HepG2 (cell line): ENCODE measurements around the gene GPC3. TPM values are rescaled to one million over a fixed set of nuclear protein-coding genes. Genes with fewer than 3 reads are reported as not detected.
A peak's percentile ranks its signal among the peaks of the same experiment; 100 is the strongest.

Source experiments
- ATAC-seq: fragments of 200-7000 bp; cut with Tn5 transposase; 3 replicates; pipeline ENCODE4 v1.9.1; 2020; ENCODE audit warnings: mild to moderate bottlenecking, moderate library complexity
- BruUV-seq: library from RNA; stranded (reverse); fragments of 400-500 nt; replicated peaks from 2 replicates; lab custom pipeline; 2021; lab: Mats Ljungman, UMichigan
- CTCF ChIA-PET: fragments of 300-600 bp; formaldehyde crosslinking; extraction: SDS; loops from one replicate; lab custom pipeline; 2021; ENCODE audit warnings: low total read pairs, inconsistent platforms, low intra/inter-chr PET ratio; lab: Yijun Ruan, JAX
- POLR2A ChIA-PET: fragments of 350-600 bp; sonication (Branson Sonifier 250); formaldehyde crosslinking; loops from one replicate; lab custom pipeline; 2020; ENCODE audit warnings: antibody characterized with exemption, inconsistent platforms; lab: Yijun Ruan, JAX
- DNase-seq: peaks from one replicate; pipeline ENCODE4 v3.0.0-alpha.2; 2015; ENCODE audit warnings: low spot score
- FAIRE-seq: peaks from 3 replicates; lab custom pipeline; 2011; peaks lifted over from hg19 to GRCh38; lab: Jason Lieb, UNC
- H2AFZ ChIP-seq: one replicate; pipeline ENCODE4 v1.6.1; 2011; ENCODE audit warnings: low read length, inconsistent platforms
- H3K27ac ChIP-seq: fragments of 300-600 bp; 3 replicates; pipeline ENCODE4 v1.8.0; 2011; ENCODE audit warnings: mixed run types, mild to moderate bottlenecking, mixed read lengths, low read length, inconsistent platforms; ENCODE audit not compliant: insufficient read depth; ENCODE audit errors: extremely low read length
- H3K27me3 ChIP-seq, 2 experiments: fragments of 200-600 bp in 1 of 2; 2 replicates in 1 of 2; 3 replicates in 1 of 2; pipeline versions ENCODE4 v1.6.0 to v1.8.0; 2011; ENCODE audit warnings: low read length in 2 of 2, mild to moderate bottlenecking in 2 of 2, moderate library complexity in 2 of 2, inconsistent platforms in 1 of 2; ENCODE audit not compliant: insufficient read depth in 2 of 2, control insufficient read depth in 1 of 2
- H3K36me3 ChIP-seq, 2 experiments: fragments of 200-600 bp in 1 of 2; replicated peaks in 1 of 2; 2 replicates in 1 of 2; 3 replicates in 1 of 2; pipeline versions ENCODE4 v1.5.1 to v1.8.0; 2011; ENCODE audit warnings: low read length in 2 of 2, inconsistent platforms in 1 of 2; ENCODE audit not compliant: insufficient read depth in 2 of 2, control insufficient read depth in 1 of 2
- H3K4me1 ChIP-seq: 2 replicates; pipeline ENCODE4 v1.5.1; 2012; ENCODE audit warnings: low read length, inconsistent platforms; ENCODE audit not compliant: insufficient read depth
- H3K4me2 ChIP-seq: 2 replicates; pipeline ENCODE4 v1.6.0; 2011; ENCODE audit warnings: low read depth, low read length, inconsistent platforms
- H3K4me3 ChIP-seq, 3 experiments: fragments of 200-600 bp in 1 of 3; sonication (generic), shearing (Covaris generic) in 1 of 3; replicated peaks in 1 of 3; 2 replicates each; pipeline ENCODE4 v1.5.1; 2011 to 2016; ENCODE audit warnings: low read length in 3 of 3, inconsistent platforms in 2 of 3, low read depth in 2 of 3, mild to moderate bottlenecking in 2 of 3, control low read depth in 1 of 3, mixed read lengths in 1 of 3; ENCODE audit not compliant: insufficient read depth in 1 of 3
- H3K79me2 ChIP-seq: one replicate; pipeline ENCODE4 v1.6.1; 2011; ENCODE audit warnings: low read length, inconsistent platforms; ENCODE audit not compliant: insufficient read depth
- H3K9ac ChIP-seq: 2 replicates; pipeline ENCODE4 v1.6.0; 2011; ENCODE audit warnings: mild to moderate bottlenecking, low read depth, low read length, inconsistent platforms; ENCODE audit not compliant: insufficient read depth
- H3K9me3 ChIP-seq: 2 replicates; pipeline ENCODE4 v1.5.1; 2012; ENCODE audit warnings: mild to moderate bottlenecking, low read length
- H4K20me1 ChIP-seq: 2 replicates; pipeline ENCODE4 v1.6.0; 2011; ENCODE audit warnings: inconsistent platforms, mild to moderate bottlenecking, low read length, moderate library complexity; ENCODE audit not compliant: insufficient read depth
- KDM1A ChIP-seq: IDR thresholded peaks from 2 replicates; pipeline ENCODE4 v1.6.1; 2016; ENCODE audit warnings: missing compliant biosample characterization
- MBNL3 ChIP-seq: fragments of 250-450 bp; sonication (Bioruptor Pico); conservative IDR thresholded peaks from 2 replicates; pipeline ENCODE4 v1.8.0; 2022; ENCODE audit warnings: mild to moderate bottlenecking, inconsistent platforms
- ZNF510 ChIP-seq: sonication (generic); formaldehyde crosslinking; IDR thresholded peaks from 2 replicates; pipeline ENCODE4 v1.4.0; 2020; ENCODE audit warnings: low read depth, mild to moderate bottlenecking, missing genetic modification reagents
- ZNF562 ChIP-seq: sonication (generic); formaldehyde crosslinking; IDR thresholded peaks from 2 replicates; pipeline ENCODE4 v1.8.0; 2022; ENCODE audit warnings: missing genetic modification reagents, borderline replicate concordance
- WGBS: methylation state at CpG from one replicate; pipeline ENCODE4 v1.1.6; 2017; ENCODE audit warnings: low lambda C conversion rate; 5-methylcytosine and 5-hydroxymethylcytosine counted together
- in situ Hi-C: cut with HindIII; loops from 2 replicates; pipeline ENCODE4 v1.10.0; 2017; ENCODE audit warnings: low pct_unique_long_range_greater_than_20kb; ENCODE audit not compliant: extremely low pct_ligation_motif_present
- intact Hi-C: fragments of 100-400 bp; cut with micrococcal nuclease; formaldehyde crosslinking; loops from one replicate; pipeline ENCODE4 v1.10.0; 2022; ENCODE audit not compliant: unreplicated experiment
- polyA plus RNA-seq, 8 experiments: library from polyadenylated mRNA; depleted of rRNA in 3 of 8; stranded (reverse) in 7 of 8; unstranded in 1 of 8; fragments of >200 nt; fragmentation: Illumina TruSeq in 4 of 8; extraction: Trizol in 4 of 8; gene quantifications; 2 replicates each; pipeline versions ENCODE4 v1.2.1 to v1.2.3, GENCODE V29; 2011 to 2016; ENCODE audit warnings: low read depth in 4 of 8, missing spikeins in 1 of 8, mixed read lengths in 1 of 8; ENCODE audit not compliant: insufficient read depth in 1 of 8
- total RNA-seq, 5 experiments: library from RNA; depleted of rRNA; stranded (reverse); fragments of >200 nt; fragmentation: Illumina TruSeq; extraction: Trizol; gene quantifications; 2 replicates each; pipeline ENCODE4 v1.2.3, GENCODE V29; 2016; ENCODE audit warnings: low read depth in 1 of 5

Gene GPC3
- total and polyA plus RNA-seq, 2 of the 13 experiments (the other 11 are each of a cell fraction or from before 2014, with no cell fraction given): 1,799 to 3,263 TPM

- peaks cover 89% of the 10 kb centered on the region for H4K20me1 ChIP-seq
- no peaks in the 10 kb centered on the region for H3K27me3 ChIP-seq
- no peak overlapping the region for H3K4me2 ChIP-seq
- no peak overlapping the region for H3K27ac ChIP-seq
- no TSS peak for BruUV-seq
- 100% methylated on average over 3 of the region's 3 CpGs for WGBS
- H3K9me3 ChIP-seq: no peaks in the 10 kb centered on the region
- H3K4me3 ChIP-seq: no peak overlapping the region
- H3K79me2 ChIP-seq: peaks cover 73% of the 10 kb centered on the region
- H3K36me3 ChIP-seq: peaks cover 1 to 21% of the 10 kb centered on the region in 2 experiments; a peak in 3 of 5 replicates
- DNase-seq: no peak
- in situ Hi-C loops (no loop called here), intact Hi-C loops (no loop called here)
- peak; percentile 13; the same call in 2 of the 3 replicates for ATAC-seq
- ChIA-PET CTCF (no interaction called here), POLR2A (no interaction called here)
- peaks cover 22% of the 10 kb centered on the region for H3K4me1 ChIP-seq
- no peak overlapping the region for H3K9ac ChIP-seq
- TF ChIP-seq MBNL3 (CRISPR knock-in tag): no peak
- TF ChIP-seq ZNF510: no peak
- FAIRE-seq: no peak
- H2AFZ ChIP-seq: no peak overlapping the region
Measured at GRCh38 chrX:133836561-133836960, 148.8 kb downstream of the GPC3 start.

DNA sequence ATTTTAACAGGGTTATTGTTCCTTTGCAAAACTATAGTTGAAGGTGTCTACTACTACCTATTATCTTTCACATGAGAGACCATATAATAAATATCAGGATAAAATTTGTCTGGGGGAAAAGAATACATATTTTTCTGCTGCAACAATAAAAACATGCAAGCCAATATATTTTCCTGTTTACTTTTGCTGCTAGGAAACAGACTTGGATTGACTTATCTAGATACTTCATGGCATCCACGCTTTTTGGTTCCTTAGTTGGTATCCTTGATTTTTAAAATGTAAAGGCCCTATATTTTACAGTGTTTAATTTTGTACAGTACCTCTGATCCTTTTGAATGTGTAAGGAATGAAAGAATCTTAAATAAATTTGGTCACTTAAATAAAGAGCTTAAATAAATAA is 150.6 kb downstream of the GPC3 start:
- DNase-seq (no peak), ATAC-seq (no peak), FAIRE-seq (no peak)
- in situ Hi-C loops: no loop called here
- TF ChIP-seq KDM1A (no peak), ZNF562 (no peak)
- H3K9me3 ChIP-seq: no peaks in the 10 kb centered on the region
- H3K36me3 ChIP-seq: peaks cover 1 to 15% of the 10 kb centered on the region in 2 experiments; a peak in 3 of 5 replicates
- H3K9ac ChIP-seq: no peak overlapping the region
- H2AFZ ChIP-seq: no peak overlapping the region
- 100% methylated on average over 1 of the region's 1 CpG for WGBS
- no peaks in the 10 kb centered on the region for H3K27me3 ChIP-seq
- ChIA-PET CTCF (no interaction called here), POLR2A (no interaction called here)
- BruUV-seq: no TSS peak
- H3K4me3 ChIP-seq: no peak overlapping the region
- H3K79me2 ChIP-seq: peaks cover 72% of the 10 kb centered on the region
- H3K4me2 ChIP-seq: no peak overlapping the region
- intact Hi-C loops: no loop called here
- peaks cover 87% of the 10 kb centered on the region for H4K20me1 ChIP-seq
- peaks cover 36% of the 10 kb centered on the region for H3K4me1 ChIP-seq
- no peak overlapping the region for H3K27ac ChIP-seq
